22Rv1 (cell line): ENCODE data around the gene UIMC1.

Source experiments
- ZFX ChIP-seq: fragments of 450-650 bp; IDR thresholded peaks from 2 replicates; pipeline ENCODE4 v1.6.1; 2017; ENCODE audit warnings: antibody characterized with exemption, borderline replicate concordance
- TF ChIP-seq, protein P1 (sequence below): fragments of 450-650 bp; IDR thresholded peaks from 2 replicates; pipeline ENCODE4 v1.5.1; 2017; ENCODE audit warnings: mild to moderate bottlenecking

DNA sequence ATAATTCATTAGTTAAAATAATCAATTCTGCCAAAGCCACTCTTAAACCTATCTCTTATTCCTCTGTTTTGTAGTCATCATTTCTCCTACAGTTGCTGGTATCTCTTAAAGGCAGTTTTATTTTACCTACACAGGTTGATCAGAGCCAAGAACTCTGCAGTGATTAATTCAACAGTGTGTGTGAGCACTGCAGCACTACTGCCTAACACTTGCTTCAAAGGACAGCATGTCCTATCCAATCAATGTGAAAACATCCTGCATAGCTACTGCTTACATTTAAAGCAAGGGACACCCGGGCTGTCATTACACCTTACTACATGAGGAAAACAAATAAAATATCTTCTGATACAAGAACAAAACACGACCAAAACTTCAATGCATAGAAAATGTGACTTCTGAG, 62.3 kb downstream of the UIMC1 start:
- TF ChIP-seq, protein P1, sequence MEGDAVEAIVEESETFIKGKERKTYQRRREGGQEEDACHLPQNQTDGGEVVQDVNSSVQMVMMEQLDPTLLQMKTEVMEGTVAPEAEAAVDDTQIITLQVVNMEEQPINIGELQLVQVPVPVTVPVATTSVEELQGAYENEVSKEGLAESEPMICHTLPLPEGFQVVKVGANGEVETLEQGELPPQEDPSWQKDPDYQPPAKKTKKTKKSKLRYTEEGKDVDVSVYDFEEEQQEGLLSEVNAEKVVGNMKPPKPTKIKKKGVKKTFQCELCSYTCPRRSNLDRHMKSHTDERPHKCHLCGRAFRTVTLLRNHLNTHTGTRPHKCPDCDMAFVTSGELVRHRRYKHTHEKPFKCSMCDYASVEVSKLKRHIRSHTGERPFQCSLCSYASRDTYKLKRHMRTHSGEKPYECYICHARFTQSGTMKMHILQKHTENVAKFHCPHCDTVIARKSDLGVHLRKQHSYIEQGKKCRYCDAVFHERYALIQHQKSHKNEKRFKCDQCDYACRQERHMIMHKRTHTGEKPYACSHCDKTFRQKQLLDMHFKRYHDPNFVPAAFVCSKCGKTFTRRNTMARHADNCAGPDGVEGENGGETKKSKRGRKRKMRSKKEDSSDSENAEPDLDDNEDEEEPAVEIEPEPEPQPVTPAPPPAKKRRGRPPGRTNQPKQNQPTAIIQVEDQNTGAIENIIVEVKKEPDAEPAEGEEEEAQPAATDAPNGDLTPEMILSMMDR: no peak
- TF ChIP-seq ZFX: no peak
